Ishikawa (cell line): ENCODE measurements around the gene GCNT3.

Experiments
- CEBPB ChIP-seq: IDR thresholded peaks from 2 replicates; pipeline ENCODE4 v1.6.1; 2012
- CREB1 ChIP-seq: IDR thresholded peaks from 2 replicates; pipeline ENCODE4 v1.6.1; 2012; ENCODE audit warnings: low read depth
- EGR1 ChIP-seq: IDR thresholded peaks from 2 replicates; pipeline ENCODE4 v1.6.1; 2012
- EP300 ChIP-seq: IDR thresholded peaks from 2 replicates; pipeline ENCODE4 v1.6.1; 2012; ENCODE audit warnings: borderline replicate concordance
- FOXM1 ChIP-seq: IDR thresholded peaks from 2 replicates; pipeline ENCODE4 v1.6.1; 2012; ENCODE audit warnings: low read depth, borderline replicate concordance
- MAX ChIP-seq: IDR thresholded peaks from 2 replicates; pipeline ENCODE4 v1.6.1; 2012
- NFIC ChIP-seq: IDR thresholded peaks from 2 replicates; pipeline ENCODE4 v1.6.1; 2012
- RAD21 ChIP-seq: IDR thresholded peaks from 2 replicates; pipeline ENCODE4 v1.6.1; 2012; ENCODE audit warnings: low read depth
- REST ChIP-seq: IDR thresholded peaks from 2 replicates; pipeline ENCODE4 v1.6.1; 2012; ENCODE audit warnings: low read depth, mild to moderate bottlenecking
- TAF1 ChIP-seq: IDR thresholded peaks from 2 replicates; pipeline ENCODE4 v1.6.1; 2012; ENCODE audit warnings: low read depth, mild to moderate bottlenecking
- TCF12 ChIP-seq: IDR thresholded peaks from 2 replicates; pipeline ENCODE4 v1.6.1; 2012; ENCODE audit warnings: low read depth
- TEAD4 ChIP-seq: IDR thresholded peaks from 2 replicates; pipeline ENCODE4 v1.6.1; 2012
- YY1 ChIP-seq: IDR thresholded peaks from 2 replicates; pipeline ENCODE4 v1.6.1; 2012; ENCODE audit warnings: low read depth
- ZBTB7A ChIP-seq: IDR thresholded peaks from 2 replicates; pipeline ENCODE4 v1.6.1; 2012; ENCODE audit warnings: low read depth
- TF ChIP-seq, protein P1 (sequence below): IDR thresholded peaks from 2 replicates; pipeline ENCODE4 v1.6.1; 2012

GCNT3 gene

DNA sequence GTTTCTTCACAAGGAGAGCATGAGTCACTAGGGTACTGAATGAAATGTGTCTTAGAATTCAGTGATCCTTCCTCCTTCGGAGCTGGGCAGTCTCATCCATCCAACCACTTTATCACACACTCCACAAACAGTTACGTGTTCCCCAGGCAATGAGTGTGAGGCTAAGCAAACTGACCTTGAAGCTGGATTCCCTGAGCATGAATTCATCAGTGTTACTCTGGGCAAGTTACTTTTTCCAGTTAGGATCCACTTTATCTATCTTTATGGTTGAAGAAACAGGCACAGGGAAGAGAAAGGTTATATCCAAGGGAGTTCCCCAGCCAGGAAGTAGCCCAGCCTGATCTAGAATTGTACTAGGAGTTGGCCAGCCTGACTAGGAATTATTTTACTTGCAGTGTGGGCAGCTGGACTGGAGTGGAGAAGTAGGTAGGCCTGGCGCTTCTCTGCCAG lies 17.1 kb upstream of the GCNT3 start:
- no peak for TF ChIP-seq ZBTB7A

- TF ChIP-seq TEAD4 (no peak), MAX (no peak), ZBTB7A (no peak), CEBPB (no peak), CREB1 (no peak)
Measured at GRCh38 chr15:59594991-59595390, 16.6 kb upstream of the GCNT3 start.

DNA sequence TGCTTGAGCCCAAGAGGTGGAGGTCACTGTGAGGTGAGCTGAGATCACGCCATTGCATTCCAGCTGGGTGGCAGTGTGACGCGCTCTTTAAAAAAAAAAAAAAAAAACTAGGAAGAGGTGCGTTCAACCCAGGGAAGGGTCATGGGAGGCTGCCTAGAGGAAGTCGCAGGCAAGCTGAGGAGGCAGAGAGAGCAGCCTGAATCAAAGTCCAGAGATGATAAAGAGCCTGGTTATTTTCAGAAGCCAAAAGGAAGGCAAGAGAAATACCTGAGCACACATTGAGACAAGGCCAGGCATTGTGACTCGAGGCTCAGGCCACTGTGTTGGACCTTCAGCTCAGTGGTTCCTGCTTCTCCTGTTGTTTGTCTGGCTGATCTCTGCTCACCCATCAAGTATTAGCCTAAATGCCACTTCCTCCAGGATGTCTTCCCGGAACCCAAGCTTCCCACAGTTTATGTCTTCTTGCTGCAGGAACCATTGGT lies 16.1 kb upstream of the GCNT3 start:
- TF ChIP-seq REST (no peak), MAX (no peak), CEBPB (no peak), FOXM1 (no peak), ZBTB7A (no peak), YY1 (no peak), TEAD4 (no peak), NFIC (no peak), TCF12 (no peak), TAF1 (no peak), RAD21 (no peak), EGR1 (no peak), CREB1 (no peak), EP300 (no peak)
- TF ChIP-seq, protein P1, sequence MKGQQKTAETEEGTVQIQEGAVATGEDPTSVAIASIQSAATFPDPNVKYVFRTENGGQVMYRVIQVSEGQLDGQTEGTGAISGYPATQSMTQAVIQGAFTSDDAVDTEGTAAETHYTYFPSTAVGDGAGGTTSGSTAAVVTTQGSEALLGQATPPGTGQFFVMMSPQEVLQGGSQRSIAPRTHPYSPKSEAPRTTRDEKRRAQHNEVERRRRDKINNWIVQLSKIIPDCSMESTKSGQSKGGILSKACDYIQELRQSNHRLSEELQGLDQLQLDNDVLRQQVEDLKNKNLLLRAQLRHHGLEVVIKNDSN: no peak

DNA sequence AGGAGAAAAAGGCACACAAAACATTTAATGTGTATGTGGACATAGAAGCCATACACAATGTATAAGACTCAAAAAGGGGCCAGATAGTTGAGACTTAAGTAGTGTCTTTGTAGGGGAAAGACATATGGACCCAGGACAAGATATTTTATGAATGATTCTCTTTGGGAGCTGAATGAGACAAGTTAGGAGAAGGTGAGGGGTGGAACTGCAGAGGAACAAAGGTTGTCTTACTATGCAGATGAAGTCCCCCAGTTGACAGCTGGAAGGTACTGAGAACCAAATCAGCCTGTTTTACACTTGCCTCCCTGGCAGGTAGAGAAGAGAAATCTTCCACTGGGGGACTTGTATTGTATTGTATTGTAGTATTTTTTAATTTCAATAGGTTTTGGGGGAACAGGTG lies 14.9 kb upstream of the GCNT3 start:
- TF ChIP-seq, protein P1: no peak
- TF ChIP-seq EGR1 (no peak), TAF1 (no peak), YY1 (no peak), RAD21 (no peak), FOXM1 (no peak), TEAD4 (no peak), CREB1 (no peak), MAX (no peak), REST (no peak), TCF12 (no peak), NFIC (no peak), CEBPB (no peak), ZBTB7A (no peak), EP300 (no peak)

DNA sequence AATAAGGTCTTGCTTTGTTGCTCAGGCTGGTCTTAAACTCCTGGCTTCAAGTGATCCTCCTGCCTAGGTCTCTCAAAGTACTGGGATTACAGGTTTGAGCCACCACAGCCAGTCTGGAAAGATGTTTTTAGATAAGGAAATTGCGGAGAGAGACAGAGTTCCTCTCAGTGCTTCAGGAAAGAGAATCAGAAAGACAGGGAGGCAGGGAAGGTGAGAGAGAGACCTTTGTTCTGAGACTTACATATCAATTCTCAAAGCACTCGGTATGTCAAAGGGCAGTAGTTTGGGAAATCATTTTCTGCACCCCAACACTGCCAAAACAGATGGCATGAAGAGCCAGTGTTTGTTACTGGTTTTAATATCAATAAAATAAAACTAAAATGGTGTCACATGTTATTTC lies 13.1 kb upstream of the GCNT3 start:
- no peak for TF ChIP-seq MAX

DNA sequence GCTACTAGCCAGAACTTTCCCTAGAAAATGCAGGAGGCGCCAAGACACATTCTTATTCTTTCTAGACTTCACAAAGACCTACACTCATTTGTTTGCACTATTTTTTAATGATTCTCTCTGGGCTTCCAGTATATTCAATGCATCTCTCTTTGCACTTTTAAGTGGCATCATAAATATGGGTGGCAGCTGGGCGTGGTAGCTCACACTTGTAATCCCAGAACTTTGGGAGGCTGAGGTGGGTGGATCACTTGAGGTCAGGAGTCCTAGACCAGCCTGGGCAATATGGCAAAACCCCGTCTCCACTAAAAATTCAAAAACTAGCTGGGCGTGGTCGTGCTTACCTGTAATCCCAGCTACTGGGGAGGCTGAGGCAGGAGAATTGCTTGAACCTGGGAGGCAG lies 5.6 kb upstream of the GCNT3 start:
- no peak for TF ChIP-seq TAF1
- TF ChIP-seq FOXM1: no peak
- TF ChIP-seq ZBTB7A: no peak
- no peak for TF ChIP-seq TCF12
- no peak for TF ChIP-seq YY1
- no peak for TF ChIP-seq TEAD4
- TF ChIP-seq NFIC: no peak
- no peak for TF ChIP-seq EGR1
- TF ChIP-seq CREB1: no peak
- no peak for TF ChIP-seq MAX
- no peak for TF ChIP-seq EP300
- TF ChIP-seq, protein P1: no peak
- TF ChIP-seq CEBPB: no peak
